ENCODE measurements around the gene KIAA0513.

GRCh38 chr16:85051067-85051581, 23.5 kb downstream of the KIAA0513 start:
- no peak for TF ChIP-seq POLR2AphosphoS5 (IDR thresholded peaks at IDR 0.05)
- no peak for TF ChIP-seq CTCF (IDR thresholded peaks at IDR 0.05)
